HEK293 (cell line): ENCODE data around the gene SQSTM1.
"Not testable (repeated sequence)": the region's sequence is repeated elsewhere in the genome, so short reads cannot be mapped to it uniquely, and the experiment has no call there.

ENCODE experiments used
- CTCF ChIA-PET: fragments of 350-600 bp; formaldehyde crosslinking; extraction: SDS; loops from one replicate; lab custom pipeline; 2021; ENCODE audit warnings: antibody characterized with exemption; lab: Yijun Ruan, JAX
- POLR2A ChIA-PET: fragments of 300-600 bp; formaldehyde crosslinking; extraction: SDS; loops from one replicate; lab custom pipeline; 2020; ENCODE audit warnings: antibody characterized with exemption, inconsistent platforms; lab: Yijun Ruan, JAX
- H3K27ac ChIP-seq: fragments of 200-500 bp; sonication (Bioruptor generic); 2 replicates; pipeline ENCODE4 v1.5.1; 2014; ENCODE audit warnings: low read depth, low read length, control low read depth, inconsistent platforms; ENCODE audit errors: extremely low read depth
- H3K36me3 ChIP-seq, 2 experiments: fragments of 200-500 bp in 1 of 2; sonication (Bioruptor generic) in 1 of 2; 1 replicate in 1 of 2; 2 replicates in 1 of 2; pipeline ENCODE4 v1.5.1; 2014 to 2017; ENCODE audit warnings: inconsistent platforms in 2 of 2, low read length in 2 of 2; ENCODE audit not compliant: control insufficient read depth in 2 of 2, insufficient read depth in 1 of 2
- H3K4me1 ChIP-seq: fragments of 200-500 bp; sonication (Bioruptor generic); 2 replicates; pipeline ENCODE4 v1.5.1; 2014; ENCODE audit warnings: mild to moderate bottlenecking, low read length, inconsistent platforms; ENCODE audit not compliant: control insufficient read depth, insufficient read depth
- H3K4me3 ChIP-seq: 2 replicates; pipeline ENCODE4 v1.5.1; 2011; ENCODE audit warnings: low read depth, mild to moderate bottlenecking, control low read depth, low read length, moderate library complexity
- H3K9me3 ChIP-seq: fragments of 200-500 bp; sonication (Bioruptor generic); 2 replicates; pipeline ENCODE4 v1.5.1; 2014; ENCODE audit warnings: low read depth, low read length, inconsistent platforms; ENCODE audit not compliant: control insufficient read depth, insufficient read depth
- BCL6B ChIP-seq: fragments of 450-650 bp; formaldehyde crosslinking; IDR thresholded peaks from 2 replicates; pipeline ENCODE4 v1.5.1; 2017; ENCODE audit warnings: missing biosample characterization, missing genetic modification characterization
- ELK4 ChIP-seq: IDR thresholded peaks from 2 replicates; pipeline ENCODE4 v1.6.1; 2011; ENCODE audit warnings: mild to moderate bottlenecking, low read depth, low read length, borderline replicate concordance
- HOXD13 ChIP-seq: sonication (generic); formaldehyde crosslinking; IDR thresholded peaks from 2 replicates; pipeline ENCODE4 v1.8.0; 2022; ENCODE audit warnings: missing genetic modification reagents, borderline replicate concordance
- KLF10 ChIP-seq: fragments of 450-650 bp; IDR thresholded peaks from 2 replicates; pipeline ENCODE4 v1.5.1; 2018; ENCODE audit warnings: missing biosample characterization, mild to moderate bottlenecking, missing genetic modification characterization
- RBAK ChIP-seq: fragments of 450-650 bp; formaldehyde crosslinking; IDR thresholded peaks from 2 replicates; pipeline ENCODE4 v1.5.1; 2016; ENCODE audit warnings: missing biosample characterization, missing genetic modification characterization
- REPIN1 ChIP-seq: fragments of 450-650 bp; formaldehyde crosslinking; IDR thresholded peaks from 2 replicates; pipeline ENCODE4 v1.5.1; 2017; ENCODE audit warnings: missing biosample characterization, missing genetic modification characterization, low read depth
- ZBTB1 ChIP-seq: fragments of 450-650 bp; formaldehyde crosslinking; IDR thresholded peaks from 2 replicates; pipeline ENCODE4 v1.5.1; 2016; ENCODE audit warnings: missing biosample characterization, missing genetic modification characterization
- ZBTB10 ChIP-seq: fragments of 450-650 bp; formaldehyde crosslinking; IDR thresholded peaks from 2 replicates; pipeline ENCODE4 v1.5.1; 2016; ENCODE audit warnings: missing biosample characterization, missing genetic modification characterization
- ZBTB17 ChIP-seq: fragments of 450-650 bp; formaldehyde crosslinking; IDR thresholded peaks from 2 replicates; pipeline ENCODE4 v1.5.1; 2016; ENCODE audit warnings: missing biosample characterization, missing genetic modification characterization
- ZFP37 ChIP-seq: fragments of 450-650 bp; formaldehyde crosslinking; IDR thresholded peaks from 2 replicates; pipeline ENCODE4 v1.5.1; 2016; ENCODE audit warnings: missing biosample characterization, missing genetic modification characterization
- ZNF112 ChIP-seq: fragments of 450-650 bp; formaldehyde crosslinking; IDR thresholded peaks from 2 replicates; pipeline ENCODE4 v1.5.0; 2017; ENCODE audit warnings: missing biosample characterization, missing genetic modification characterization
- ZNF175 ChIP-seq: fragments of 450-650 bp; formaldehyde crosslinking; IDR thresholded peaks from 2 replicates; pipeline ENCODE4 v1.5.1; 2016; ENCODE audit warnings: missing biosample characterization, missing genetic modification characterization
- ZNF274 ChIP-seq, 2 experiments: fragments of 200-500 bp in 1 of 2; fragments of 450-650 bp in 1 of 2; sonication (Bioruptor generic) in 1 of 2; formaldehyde crosslinking in 1 of 2; IDR thresholded peaks; 2 replicates each; pipeline versions ENCODE4 v1.5.1 to v1.6.1; 2014 to 2016; ENCODE audit warnings: borderline replicate concordance in 1 of 2, inconsistent platforms in 1 of 2, low read length in 1 of 2, missing biosample characterization in 1 of 2, missing genetic modification characterization in 1 of 2
- ZNF362 ChIP-seq: fragments of 450-650 bp; formaldehyde crosslinking; IDR thresholded peaks from 2 replicates; pipeline ENCODE4 v1.5.1; 2016; ENCODE audit warnings: missing biosample characterization, missing genetic modification characterization
- ZNF394 ChIP-seq: fragments of 450-650 bp; formaldehyde crosslinking; IDR thresholded peaks from 2 replicates; pipeline ENCODE4 v1.5.1; 2016; ENCODE audit warnings: missing biosample characterization, missing genetic modification characterization, mild to moderate bottlenecking, moderate library complexity, borderline replicate concordance
- ZNF510 ChIP-seq: fragments of 450-650 bp; formaldehyde crosslinking; IDR thresholded peaks from 2 replicates; pipeline ENCODE4 v1.5.1; 2018; ENCODE audit warnings: mild to moderate bottlenecking, missing genetic modification characterization, missing biosample characterization; ENCODE audit not compliant: insufficient replicate concordance
- ZNF701 ChIP-seq: fragments of 450-650 bp; formaldehyde crosslinking; IDR thresholded peaks from 2 replicates; pipeline ENCODE4 v1.5.1; 2016; ENCODE audit warnings: missing biosample characterization, missing genetic modification characterization
- ZNF785 ChIP-seq: fragments of 450-650 bp; formaldehyde crosslinking; IDR thresholded peaks from 2 replicates; pipeline ENCODE4 v1.5.1; 2016; ENCODE audit warnings: missing biosample characterization, missing genetic modification characterization
- ZNF830 ChIP-seq: fragments of 450-650 bp; IDR thresholded peaks from 2 replicates; pipeline ENCODE4 v1.5.0; 2018; ENCODE audit warnings: missing biosample characterization, missing genetic modification characterization, low read depth, mild to moderate bottlenecking, moderate library complexity
- ZSCAN5A ChIP-seq: fragments of 450-650 bp; formaldehyde crosslinking; IDR thresholded peaks from 2 replicates; pipeline ENCODE4 v1.5.1; 2016; ENCODE audit warnings: missing biosample characterization, missing genetic modification characterization

Gene SQSTM1

GRCh38 chr5:179833709-179834070 is 13.0 kb downstream of the SQSTM1 start (continued):
- TF ChIP-seq REPIN1 = no peak
- TF ChIP-seq ZBTB17 = no peak
- no peak for TF ChIP-seq ZNF701 (tag by site-specific recombination)
- TF ChIP-seq KLF10 = no peak
- no peak for TF ChIP-seq ZBTB10 (tag by site-specific recombination)
- TF ChIP-seq ZNF112 (tag by site-specific recombination) = no peak

- H3K4me1 ChIP-seq = no peaks in the 10 kb centered on the region
- H3K9me3 ChIP-seq = no peaks in the 10 kb centered on the region
- no peak for TF ChIP-seq ZNF362 (tag by site-specific recombination)
- no peak for TF ChIP-seq ZSCAN5A
- TF ChIP-seq ZFP37 (tag by site-specific recombination) = no peak
- TF ChIP-seq ZBTB17 = no peak
- no peak for TF ChIP-seq ELK4
- TF ChIP-seq ZNF830 (tag by site-specific recombination) = no peak
- TF ChIP-seq BCL6B (tag by site-specific recombination) = no peak
- no peak for TF ChIP-seq ZNF785 (tag by site-specific recombination)
- TF ChIP-seq ZBTB1 (tag by site-specific recombination) = no peak
- TF ChIP-seq ZNF274 (IDR thresholded peaks at IDR 0.05; ENCODE audit: low read length) = no peak
- TF ChIP-seq ZNF274 (tag by site-specific recombination; IDR thresholded peaks at IDR 0.05; ENCODE audit: borderline replicate concordance) = no peak
- TF ChIP-seq ZNF394 (tag by site-specific recombination) = no peak
- no peak for TF ChIP-seq ZNF175 (tag by site-specific recombination)
- no peak for TF ChIP-seq RBAK (tag by site-specific recombination)
- TF ChIP-seq HOXD13 = no peak
- TF ChIP-seq ZNF510 (tag by site-specific recombination) = no peak
- no peak overlapping the region for H3K27ac ChIP-seq
- no peak overlapping the region for H3K4me3 ChIP-seq
- CTCF ChIA-PET = no interaction called here
- POLR2A ChIA-PET = no interaction called here
- H3K36me3 ChIP-seq = peaks cover 22 to 87% of the 10 kb centered on the region in 2 experiments
Measured at GRCh38 chr5:179834120-179834519, 13.4 kb downstream of the SQSTM1 start.

GRCh38 chr5:179834871-179835270 is 14.2 kb downstream of the SQSTM1 start:
- peaks cover 17 to 85% of the 10 kb centered on the region in 2 experiments for H3K36me3 ChIP-seq
- POLR2A ChIA-PET, H3K4me3 ChIP-seq, H3K4me1 ChIP-seq, H3K9me3 ChIP-seq, CTCF ChIA-PET, H3K27ac ChIP-seq: not testable (repeated sequence)
